ENCODE data around the gene OR2T10.

OR2T10 gene

GRCh38 chr1:248631354-248632008 lies 34.0 kb upstream of the OR2T10 start:
- no peaks in the 10 kb centered on the region for H3K79me2 ChIP-seq (ENCODE audit: control insufficient read depth, insufficient read depth, low read length, poor library complexity)
- no CpG with 5 or more reads among the region's 7 CpGs for WGBS (ENCODE audit: extremely low coverage, insufficient coverage, insufficient read length)
- peak; percentile 25 to 34 for DNase-seq

DNA sequence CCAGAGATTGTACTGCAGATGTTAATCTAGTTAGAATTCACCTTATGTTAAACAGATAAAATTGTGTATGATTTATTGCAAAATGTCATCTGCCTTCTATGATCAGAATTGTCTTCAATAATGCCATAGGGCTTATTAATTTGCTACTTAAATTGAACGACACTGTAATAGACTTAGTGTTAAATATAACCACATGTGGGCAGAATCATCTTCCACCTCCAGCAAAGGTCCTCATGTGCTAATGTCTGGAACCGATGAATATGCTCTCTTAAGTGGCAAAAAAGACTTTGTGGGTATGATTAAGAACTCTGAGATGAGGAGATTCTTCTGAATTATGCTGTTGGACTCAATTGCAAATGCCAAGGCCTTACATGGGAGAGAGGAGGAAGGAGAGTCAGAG lies 33.1 kb upstream of the OR2T10 start:
- H3K4me2 ChIP-seq (ENCODE audit: low read length), result no peak overlapping the region
- no peak overlapping the region for H3K4me3 ChIP-seq (ENCODE audit: low read depth, low read length)
- H3K23ac ChIP-seq (ENCODE audit: low read length), result no peak overlapping the region
- no peak overlapping the region for H2AFZ ChIP-seq (ENCODE audit: insufficient read depth, low read length, poor library complexity)
- no peak overlapping the region for H4K91ac ChIP-seq (ENCODE audit: low read depth, low read length)
- no peak overlapping the region for H4K8ac ChIP-seq (ENCODE audit: low read depth, low read length)
- H3K4ac ChIP-seq (ENCODE audit: low read depth, low read length), result no peak overlapping the region
- no peak overlapping the region for H2AK5ac ChIP-seq (ENCODE audit: low read length)
- no peak overlapping the region for H2BK120ac ChIP-seq (ENCODE audit: insufficient read depth, low read length, poor library complexity)
- H3K79me1 ChIP-seq (ENCODE audit: low read length), result no peaks in the 10 kb centered on the region
- DNase-seq, result no peak
- no peak overlapping the region for H4K12ac ChIP-seq (ENCODE audit: low read depth, low read length)
- H3K9me3 ChIP-seq (ENCODE audit: insufficient read depth, low read depth, low read length), result peaks cover 28% of the 10 kb centered on the region
- H3K9ac ChIP-seq (ENCODE audit: low read length), result no peak overlapping the region
- H3K4me1 ChIP-seq (ENCODE audit: control insufficient read depth in 1 of 2, insufficient read depth in 2 of 2, low read length in 2 of 2), result no peaks in the 10 kb centered on the region
- no peaks in the 10 kb centered on the region for H3K79me2 ChIP-seq (ENCODE audit: control insufficient read depth, insufficient read depth, low read length, poor library complexity)
- H3K36me3 ChIP-seq (ENCODE audit: control insufficient read depth in 1 of 2, insufficient read depth in 2 of 2, low read length in 2 of 2), result no peaks in the 10 kb centered on the region
- no peak overlapping the region for H3K18ac ChIP-seq (ENCODE audit: low read length)
- H3K27ac ChIP-seq (ENCODE audit: low read depth, low read length), result no peak overlapping the region
- H3K14ac ChIP-seq (ENCODE audit: low read length), result no peak overlapping the region
- H2BK5ac ChIP-seq (ENCODE audit: low read depth, low read length, poor library complexity), result no peak overlapping the region
- H3K27me3 ChIP-seq (ENCODE audit: insufficient read depth, low read length), result no peaks in the 10 kb centered on the region
- no peak overlapping the region for H2BK12ac ChIP-seq (ENCODE audit: low read length)
- WGBS (ENCODE audit: extremely low coverage, insufficient coverage, insufficient read length), result no CpG with 5 or more reads among the region's 2 CpGs

More at GRCh38 chr1:248631354-248632008, 34.0 kb upstream of the OR2T10 start:
- Histone ChIP-seq H3K4ac (ENCODE audit: low read depth, low read length) (no peak overlapping the region), H3K27ac (ENCODE audit: low read depth, low read length) (no peak overlapping the region), H4K8ac (ENCODE audit: low read depth, low read length) (no peak overlapping the region), H2AFZ (ENCODE audit: insufficient read depth, low read length, poor library complexity) (no peak overlapping the region), H3K9ac (ENCODE audit: low read length) (no peak overlapping the region), H3K27me3 (ENCODE audit: insufficient read depth, low read length) (no peaks in the 10 kb centered on the region), H2BK5ac (ENCODE audit: low read depth, low read length, poor library complexity) (no peak overlapping the region), H3K23ac (ENCODE audit: low read length) (no peak overlapping the region), H3K4me2 (ENCODE audit: low read length) (no peak overlapping the region), H2BK120ac (ENCODE audit: insufficient read depth, low read length, poor library complexity) (no peak overlapping the region), H4K12ac (ENCODE audit: low read depth, low read length) (no peak overlapping the region), H3K14ac (ENCODE audit: low read length) (no peak overlapping the region), H3K4me3 (ENCODE audit: low read depth, low read length) (no peak overlapping the region), H3K9me3 (ENCODE audit: insufficient read depth, low read depth, low read length) (peaks cover 21% of the 10 kb centered on the region), H4K91ac (ENCODE audit: low read depth, low read length) (no peak overlapping the region), H3K36me3 (ENCODE audit: control insufficient read depth in 1 of 2, insufficient read depth in 2 of 2, low read length in 2 of 2) (no peaks in the 10 kb centered on the region), H3K18ac (ENCODE audit: low read length) (no peak overlapping the region), H2BK12ac (ENCODE audit: low read length) (no peak overlapping the region), H2AK5ac (ENCODE audit: low read length) (no peak overlapping the region), H3K79me1 (ENCODE audit: low read length) (no peaks in the 10 kb centered on the region), H3K4me1 (ENCODE audit: control insufficient read depth in 1 of 2, insufficient read depth in 2 of 2, low read length in 2 of 2) (no peaks in the 10 kb centered on the region)

DNA sequence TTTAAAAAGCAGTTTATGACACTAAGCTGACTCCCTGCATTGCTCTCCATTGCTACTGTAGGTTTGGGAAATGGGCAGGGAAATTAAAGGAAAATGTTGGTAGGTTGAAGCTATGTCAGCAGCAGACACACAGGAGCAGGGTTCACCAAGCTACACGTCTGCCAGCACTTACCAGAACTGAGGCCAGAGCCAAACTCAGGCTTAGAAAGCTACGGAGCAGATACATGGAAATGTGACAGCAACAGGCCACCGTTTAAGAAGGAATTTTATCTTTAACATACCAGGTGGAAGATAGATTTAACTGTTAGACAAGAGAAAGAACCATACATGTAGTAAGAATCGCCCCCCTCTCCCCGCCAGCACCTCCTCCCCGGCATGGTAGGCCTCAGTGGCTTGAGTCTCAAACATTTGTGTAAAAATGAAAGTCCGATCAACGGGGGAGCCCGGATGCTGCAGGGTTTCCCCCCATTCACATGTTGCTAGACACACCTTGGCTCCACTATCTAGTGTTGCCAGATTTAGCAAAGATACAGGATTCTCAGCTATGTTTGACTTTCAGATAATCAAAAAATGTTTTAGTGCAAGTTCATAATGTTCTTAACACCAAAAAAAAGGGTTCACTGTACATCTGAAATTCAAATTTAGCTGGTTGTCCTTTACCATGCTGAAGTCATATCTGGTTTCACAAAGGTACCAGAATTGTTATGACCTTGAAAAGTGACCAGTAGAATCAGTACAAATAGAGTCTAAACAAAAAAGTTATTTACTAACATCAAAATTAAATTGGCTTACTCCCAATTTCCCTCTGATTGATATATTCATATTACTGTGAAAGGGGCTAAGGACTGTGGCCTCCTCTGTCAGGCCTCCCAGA lies 30.7 kb upstream of the OR2T10 start:
- Histone ChIP-seq H3K79me1 (ENCODE audit: low read length) (no peaks in the 10 kb centered on the region), H2BK12ac (ENCODE audit: low read length) (no peak overlapping the region), H3K4ac (ENCODE audit: low read depth, low read length) (no peak overlapping the region), H3K23ac (ENCODE audit: low read length) (no peak overlapping the region), H3K14ac (ENCODE audit: low read length) (no peak overlapping the region), H2BK5ac (ENCODE audit: low read depth, low read length, poor library complexity) (no peak overlapping the region), H2AK5ac (ENCODE audit: low read length) (no peak overlapping the region), H3K27me3 (ENCODE audit: insufficient read depth, low read length) (no peaks in the 10 kb centered on the region), H3K18ac (ENCODE audit: low read length) (no peak overlapping the region), H4K8ac (ENCODE audit: low read depth, low read length) (no peak overlapping the region), H2AFZ (ENCODE audit: insufficient read depth, low read length, poor library complexity) (no peak overlapping the region), H3K4me2 (ENCODE audit: low read length) (no peak overlapping the region), H3K4me3 (ENCODE audit: low read depth, low read length) (no peak overlapping the region), H4K91ac (ENCODE audit: low read depth, low read length) (no peak overlapping the region), H4K12ac (ENCODE audit: low read depth, low read length) (no peak overlapping the region), H3K9me3 (ENCODE audit: insufficient read depth, low read depth, low read length) (peaks cover 31% of the 10 kb centered on the region), H3K79me2 (ENCODE audit: control insufficient read depth, insufficient read depth, low read length, poor library complexity) (no peaks in the 10 kb centered on the region), H3K36me3 (ENCODE audit: control insufficient read depth in 1 of 2, insufficient read depth in 2 of 2, low read length in 2 of 2) (no peaks in the 10 kb centered on the region), H3K9ac (ENCODE audit: low read length) (no peak overlapping the region), H3K4me1 (ENCODE audit: control insufficient read depth in 1 of 2, insufficient read depth in 2 of 2, low read length in 2 of 2) (no peaks in the 10 kb centered on the region), H3K27ac (ENCODE audit: low read depth, low read length) (no peak overlapping the region), H2BK120ac (ENCODE audit: insufficient read depth, low read length, poor library complexity) (no peak overlapping the region)
- DNase-seq, result peak; percentile 33 to 62
- WGBS (ENCODE audit: extremely low coverage, insufficient coverage, insufficient read length), result no CpG with 5 or more reads among the region's 9 CpGs

GRCh38 chr1:248625971-248626370 lies 28.5 kb upstream of the OR2T10 start:
- Histone ChIP-seq H3K79me1 (ENCODE audit: low read length) (no peaks in the 10 kb centered on the region), H2AFZ (ENCODE audit: insufficient read depth, low read length, poor library complexity) (no peak overlapping the region), H3K4me3 (ENCODE audit: low read depth, low read length) (no peak overlapping the region), H3K14ac (ENCODE audit: low read length) (no peak overlapping the region), H3K18ac (ENCODE audit: low read length) (no peak overlapping the region), H2BK120ac (ENCODE audit: insufficient read depth, low read length, poor library complexity) (no peak overlapping the region), H3K27me3 (ENCODE audit: insufficient read depth, low read length) (no peaks in the 10 kb centered on the region), H3K23ac (ENCODE audit: low read length) (no peak overlapping the region), H4K91ac (ENCODE audit: low read depth, low read length) (no peak overlapping the region), H3K4me1 (ENCODE audit: control insufficient read depth in 1 of 2, insufficient read depth in 2 of 2, low read length in 2 of 2) (no peaks in the 10 kb centered on the region), H2AK5ac (ENCODE audit: low read length) (no peak overlapping the region), H3K79me2 (ENCODE audit: control insufficient read depth, insufficient read depth, low read length, poor library complexity) (no peaks in the 10 kb centered on the region), H3K27ac (ENCODE audit: low read depth, low read length) (no peak overlapping the region), H2BK5ac (ENCODE audit: low read depth, low read length, poor library complexity) (no peak overlapping the region), H3K9me3 (ENCODE audit: insufficient read depth, low read depth, low read length) (peaks cover 33% of the 10 kb centered on the region), H3K36me3 (ENCODE audit: control insufficient read depth in 1 of 2, insufficient read depth in 2 of 2, low read length in 2 of 2) (no peaks in the 10 kb centered on the region), H4K8ac (ENCODE audit: low read depth, low read length) (no peak overlapping the region), H4K12ac (ENCODE audit: low read depth, low read length) (no peak overlapping the region), H3K9ac (ENCODE audit: low read length) (no peak overlapping the region), H2BK12ac (ENCODE audit: low read length) (no peak overlapping the region), H3K4ac (ENCODE audit: low read depth, low read length) (no peak overlapping the region), H3K4me2 (ENCODE audit: low read length) (no peak overlapping the region)
- peak; percentile 86 to 87 for DNase-seq
- no CpG with 5 or more reads among the region's 5 CpGs for WGBS (ENCODE audit: extremely low coverage, insufficient coverage, insufficient read length)
